HEK293T (cell line): ENCODE data around the gene GTPBP3.

Source experiments
- CTCF ChIA-PET: fragments of 350-600 bp; formaldehyde crosslinking; extraction: SDS; loops from one replicate; lab custom pipeline; 2021; ENCODE audit warnings: antibody characterized with exemption, inconsistent platforms; lab: Yijun Ruan, JAX
- POLR2A ChIA-PET: fragments of 350-600 bp; formaldehyde crosslinking; extraction: SDS; loops from one replicate; lab custom pipeline; 2020; ENCODE audit warnings: antibody characterized with exemption, inconsistent platforms; lab: Yijun Ruan, JAX
- DNase-seq: peaks from one replicate; pipeline ENCODE4 v3.0.0; 2012; ENCODE audit warnings: mixed read lengths; ENCODE audit errors: extremely low spot score
- ARNT ChIP-seq: fragments of 450-650 bp; IDR thresholded peaks from 2 replicates; pipeline ENCODE4 v1.6.1; 2017; ENCODE audit warnings: mild to moderate bottlenecking
- BHLHE40 ChIP-seq: fragments of 450-650 bp; IDR thresholded peaks from 2 replicates; pipeline ENCODE4 v1.6.1; 2016; ENCODE audit warnings: mild to moderate bottlenecking, moderate library complexity, borderline replicate concordance
- CTBP1 ChIP-seq: fragments of 450-650 bp; IDR thresholded peaks from 2 replicates; pipeline ENCODE4 v1.6.1; 2016; ENCODE audit warnings: borderline replicate concordance
- ELF4 ChIP-seq: fragments of 450-650 bp; IDR thresholded peaks from 2 replicates; pipeline ENCODE4 v1.6.1; 2017; ENCODE audit warnings: antibody characterized with exemption
- FOXA1 ChIP-seq: fragments of 450-650 bp; IDR thresholded peaks from 2 replicates; pipeline ENCODE4 v1.6.1; 2016; ENCODE audit warnings: mild to moderate bottlenecking
- FOXK2 ChIP-seq: fragments of 450-650 bp; IDR thresholded peaks from 2 replicates; pipeline ENCODE4 v1.6.1; 2016; ENCODE audit warnings: mild to moderate bottlenecking
- FOXM1 ChIP-seq: fragments of 450-650 bp; IDR thresholded peaks from 2 replicates; pipeline ENCODE4 v1.6.1; 2017; ENCODE audit warnings: mild to moderate bottlenecking, borderline replicate concordance
- HDGF ChIP-seq: fragments of 450-650 bp; IDR thresholded peaks from 2 replicates; pipeline ENCODE4 v1.6.1; 2017; ENCODE audit warnings: antibody characterized with exemption, borderline replicate concordance
- L3MBTL2 ChIP-seq: fragments of 450-650 bp; conservative IDR thresholded peaks from 2 replicates; pipeline ENCODE4 v1.6.1; 2016; ENCODE audit warnings: mild to moderate bottlenecking
- LEF1 ChIP-seq: fragments of 450-650 bp; IDR thresholded peaks from 2 replicates; pipeline ENCODE4 v1.6.1; 2017; ENCODE audit warnings: mild to moderate bottlenecking, borderline replicate concordance
- NFRKB ChIP-seq: fragments of 450-650 bp; IDR thresholded peaks from 2 replicates; pipeline ENCODE4 v1.6.1; 2016; ENCODE audit warnings: mild to moderate bottlenecking, moderate library complexity
- SP1 ChIP-seq: fragments of 450-650 bp; IDR thresholded peaks from 2 replicates; pipeline ENCODE4 v1.6.1; 2017
- SUZ12 ChIP-seq: fragments of 450-650 bp; IDR thresholded peaks from 2 replicates; pipeline ENCODE4 v1.6.1; 2016; ENCODE audit warnings: mild to moderate bottlenecking
- TARDBP ChIP-seq: fragments of 450-650 bp; IDR thresholded peaks from 2 replicates; pipeline ENCODE4 v1.6.1; 2016
- ZNF384 ChIP-seq: fragments of 450-650 bp; IDR thresholded peaks from 2 replicates; pipeline ENCODE4 v1.6.1; 2016
- TF ChIP-seq, protein P1 (sequence below): fragments of 450-650 bp; IDR thresholded peaks from 2 replicates; pipeline ENCODE4 v1.6.1; 2016

GTPBP3 gene

DNA sequence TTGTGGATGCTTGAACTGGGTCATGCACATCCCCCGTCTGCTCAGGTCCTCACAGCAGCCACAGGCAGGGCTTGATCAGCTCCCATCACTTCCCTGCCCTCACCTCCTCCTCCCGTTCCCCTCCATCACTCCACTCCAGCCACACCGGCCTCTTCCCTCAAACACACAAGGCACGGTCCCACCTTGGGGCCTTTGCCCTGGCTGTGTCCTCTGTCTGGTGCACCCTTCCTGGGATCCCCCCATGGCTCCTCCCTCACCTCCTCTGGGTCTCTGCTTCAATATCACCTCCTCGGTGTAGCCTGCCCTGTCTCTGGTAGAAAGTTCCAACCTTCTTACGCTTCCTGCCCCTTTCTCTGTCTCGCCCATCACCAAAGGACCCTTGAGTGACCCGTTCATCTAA, 16.0 kb downstream of the GTPBP3 start:
- CTCF ChIA-PET = no interaction called here
- DNase-seq = no peak
- POLR2A ChIA-PET = no interaction called here
- TF ChIP-seq LEF1 (no peak), NFRKB (no peak), HDGF (no peak), L3MBTL2 (no peak), ELF4 (no peak), FOXA1 (no peak), BHLHE40 (no peak), ARNT (no peak), CTBP1 (no peak), TARDBP (no peak), SUZ12 (no peak), FOXM1 (no peak), FOXK2 (no peak), ZNF384 (no peak), SP1 (no peak)
- TF ChIP-seq, protein P1, sequence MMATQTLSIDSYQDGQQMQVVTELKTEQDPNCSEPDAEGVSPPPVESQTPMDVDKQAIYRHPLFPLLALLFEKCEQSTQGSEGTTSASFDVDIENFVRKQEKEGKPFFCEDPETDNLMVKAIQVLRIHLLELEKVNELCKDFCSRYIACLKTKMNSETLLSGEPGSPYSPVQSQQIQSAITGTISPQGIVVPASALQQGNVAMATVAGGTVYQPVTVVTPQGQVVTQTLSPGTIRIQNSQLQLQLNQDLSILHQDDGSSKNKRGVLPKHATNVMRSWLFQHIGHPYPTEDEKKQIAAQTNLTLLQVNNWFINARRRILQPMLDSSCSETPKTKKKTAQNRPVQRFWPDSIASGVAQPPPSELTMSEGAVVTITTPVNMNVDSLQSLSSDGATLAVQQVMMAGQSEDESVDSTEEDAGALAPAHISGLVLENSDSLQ = no peak

DNA sequence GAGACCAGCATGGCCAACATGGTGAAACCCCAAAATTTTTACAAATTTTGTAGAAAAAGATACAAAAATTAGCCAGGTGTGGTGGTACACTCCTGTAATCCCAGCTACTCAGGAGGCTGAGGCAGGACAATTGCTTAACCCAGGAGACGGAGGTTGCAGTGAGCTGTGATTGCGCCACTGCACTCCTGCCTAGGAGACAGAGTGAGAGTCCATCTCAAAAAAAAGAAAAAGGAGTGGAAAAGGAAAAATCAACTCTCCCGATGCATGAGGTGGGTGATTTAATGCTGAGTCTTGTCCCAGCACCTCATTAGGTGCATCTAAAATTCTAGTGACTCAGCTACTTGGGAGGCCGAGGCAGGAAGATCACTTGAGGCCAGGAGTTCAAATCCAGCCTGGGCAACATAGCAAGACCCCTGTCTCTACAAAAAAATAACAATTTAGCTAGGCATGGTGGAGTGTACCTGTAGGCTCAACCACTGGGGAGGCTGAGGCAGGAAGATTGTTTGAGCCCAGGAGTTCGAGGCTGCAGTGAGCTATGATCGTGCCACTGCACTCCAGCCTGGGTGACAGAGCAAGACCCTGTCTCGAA, 19.8 kb downstream of the GTPBP3 start:
- DNase-seq = no peak
- TF ChIP-seq NFRKB (no peak), TARDBP (no peak), CTBP1 (no peak), SP1 (no peak), ZNF384 (no peak), ELF4 (no peak), FOXM1 (no peak), HDGF (no peak), FOXK2 (no peak), SUZ12 (no peak), L3MBTL2 (no peak), BHLHE40 (no peak), FOXA1 (no peak), LEF1 (no peak), ARNT (no peak)
- TF ChIP-seq, protein P1 = no peak
- ChIA-PET POLR2A (no interaction called here), CTCF (interaction anchor here (0.7 kb wide), 1 partner anchor 131 kb away, joined by 3 read pairs; no protein-coding TSS in a partner anchor)

DNA sequence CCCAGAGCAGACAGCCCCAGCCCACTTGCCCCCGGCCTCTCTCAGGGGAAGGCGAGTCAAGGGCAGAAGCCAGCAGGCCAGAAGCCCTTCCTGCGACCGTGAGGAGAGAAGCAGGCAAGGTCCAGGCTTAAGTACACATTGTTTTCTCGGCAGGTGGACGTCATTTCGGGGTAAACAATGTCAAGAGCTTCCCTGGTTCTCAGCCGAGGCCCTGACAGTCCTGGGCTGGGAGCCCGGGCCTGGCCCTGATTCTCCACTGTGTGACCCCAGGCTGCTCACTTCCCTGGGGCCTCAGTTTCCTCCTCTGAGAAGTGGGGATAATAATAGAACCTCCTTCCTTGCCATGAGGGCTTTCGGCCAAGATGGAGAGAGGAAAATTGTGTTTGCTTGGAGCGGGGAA, 20.4 kb downstream of the GTPBP3 start:
- TF ChIP-seq FOXA1 (no peak), ARNT (no peak), NFRKB (no peak), FOXM1 (no peak), ZNF384 (no peak), FOXK2 (no peak), LEF1 (no peak), L3MBTL2 (no peak), SUZ12 (no peak), ELF4 (no peak), CTBP1 (no peak), HDGF (no peak)
- TF ChIP-seq, protein P1 = no peak
- ChIA-PET POLR2A (no interaction called here), CTCF (interaction anchor here (0.7 kb wide), 1 partner anchor 131 kb away, joined by 3 read pairs; no protein-coding TSS in a partner anchor)
- DNase-seq = no peak

DNA sequence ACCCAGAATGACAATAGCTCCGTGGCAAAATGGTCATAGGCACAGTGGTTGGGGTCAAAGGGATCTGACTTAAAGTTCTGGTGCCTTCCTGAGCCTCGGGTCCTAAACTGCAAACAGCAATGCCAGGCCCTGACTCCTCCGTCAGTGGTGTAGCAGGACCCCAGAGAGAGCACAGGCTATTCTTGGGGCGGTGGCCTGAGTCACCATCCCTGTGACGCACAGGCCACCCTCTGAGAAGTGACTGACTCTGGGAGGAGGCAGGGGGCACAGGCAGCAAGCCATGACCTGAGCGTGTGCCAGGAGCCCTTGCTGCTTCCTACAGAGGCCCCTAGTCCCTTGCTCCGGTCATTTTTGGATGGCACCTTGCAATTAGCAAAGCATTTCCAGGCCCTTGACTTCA, 21.0 kb downstream of the GTPBP3 start:
- CTCF ChIA-PET = no interaction called here
- POLR2A ChIA-PET = no interaction called here
- DNase-seq = no peak
- TF ChIP-seq, protein P1 = no peak
- TF ChIP-seq ELF4 = no peak
- no peak for TF ChIP-seq CTBP1
- TF ChIP-seq FOXA1 = no peak
- TF ChIP-seq TARDBP = no peak
- TF ChIP-seq HDGF = no peak
- TF ChIP-seq NFRKB = no peak
- no peak for TF ChIP-seq ZNF384
- TF ChIP-seq SP1 = no peak
- no peak for TF ChIP-seq ARNT
- no peak for TF ChIP-seq SUZ12
- TF ChIP-seq FOXK2 = no peak
- TF ChIP-seq FOXM1 = no peak
